HepG2 (cell line): Measurements from ENCODE around the gene RNF125. TPM values are rescaled to one million over a fixed set of nuclear protein-coding genes. Genes with fewer than 3 reads are reported as not detected.

ENCODE experiments used
- HNRNPUL1 ChIP-seq: fragments of 200-400 bp; formaldehyde crosslinking; IDR thresholded peaks from 2 replicates; pipeline ENCODE4 v1.6.1; 2017; ENCODE audit warnings: low read depth, mild to moderate bottlenecking, low read length, moderate library complexity
- KDM5A ChIP-seq: fragments of 200-600 bp; sonication (generic); IDR thresholded peaks from 2 replicates; pipeline ENCODE4 v1.7.0; 2018; ENCODE audit warnings: antibody characterized with exemption, mild to moderate bottlenecking, low read length, borderline replicate concordance
- NCOA5 ChIP-seq: sonication (generic); formaldehyde crosslinking; IDR thresholded peaks from 2 replicates; pipeline ENCODE4 v1.4.0; 2020; ENCODE audit warnings: missing genetic modification reagents
- POLR2AphosphoS5 ChIP-seq: IDR thresholded peaks from 2 replicates; pipeline ENCODE4 v1.6.1; 2012; ENCODE audit warnings: low read depth, low read length
- SALL2 ChIP-seq: sonication (generic); formaldehyde crosslinking; IDR thresholded peaks from 2 replicates; pipeline ENCODE4 v1.8.1; 2023; ENCODE audit warnings: mild to moderate bottlenecking, missing genetic modification reagents, inconsistent platforms
- SMARCC2 ChIP-seq: fragments of 450-650 bp; IDR thresholded peaks from 2 replicates; pipeline ENCODE4 v1.6.1; 2017; ENCODE audit warnings: antibody characterized with exemption, mild to moderate bottlenecking
- TCF7L2 ChIP-seq: IDR thresholded peaks from 2 replicates; pipeline ENCODE4 v1.6.1; 2011; ENCODE audit warnings: mild to moderate bottlenecking, low read depth, low read length, moderate library complexity
- TEAD2 ChIP-seq: sonication (generic); formaldehyde crosslinking; IDR thresholded peaks from 2 replicates; pipeline ENCODE4 v1.9.0; 2021; ENCODE audit warnings: missing genetic modification reagents
- ZBTB26 ChIP-seq: IDR thresholded peaks from 2 replicates; pipeline ENCODE4 v1.6.1; 2016; ENCODE audit warnings: missing compliant biosample characterization, missing genetic modification reagents, borderline replicate concordance
- ZMAT5 ChIP-seq: sonication (generic); formaldehyde crosslinking; IDR thresholded peaks from 2 replicates; pipeline ENCODE4 v1.5.0; 2020; ENCODE audit warnings: mild to moderate bottlenecking, low read depth, missing genetic modification reagents, borderline replicate concordance
- ZNF33B ChIP-seq: sonication (generic); formaldehyde crosslinking; IDR thresholded peaks from 2 replicates; pipeline ENCODE4 v1.5.1; 2020; ENCODE audit warnings: mild to moderate bottlenecking, missing genetic modification reagents
- ZNF512 ChIP-seq: sonication (generic); formaldehyde crosslinking; IDR thresholded peaks from 2 replicates; pipeline ENCODE4 v1.4.0; 2020; ENCODE audit warnings: mild to moderate bottlenecking, missing genetic modification reagents
- ZNF570 ChIP-seq: sonication (generic); formaldehyde crosslinking; IDR thresholded peaks from 2 replicates; pipeline ENCODE4 v1.4.0; 2020; ENCODE audit warnings: mild to moderate bottlenecking, missing genetic modification reagents, borderline replicate concordance
- polyA plus RNA-seq, 8 experiments: library from polyadenylated mRNA; depleted of rRNA in 3 of 8; stranded (reverse) in 7 of 8; unstranded in 1 of 8; fragments of >200 nt; fragmentation: Illumina TruSeq in 4 of 8; extraction: Trizol in 4 of 8; gene quantifications; 2 replicates each; pipeline versions ENCODE4 v1.2.1 to v1.2.3, GENCODE V29; 2011 to 2016; ENCODE audit warnings: low read depth in 4 of 8, missing spikeins in 1 of 8, mixed read lengths in 1 of 8; ENCODE audit not compliant: insufficient read depth in 1 of 8
- total RNA-seq, 5 experiments: library from RNA; depleted of rRNA; stranded (reverse); fragments of >200 nt; fragmentation: Illumina TruSeq; extraction: Trizol; gene quantifications; 2 replicates each; pipeline ENCODE4 v1.2.3, GENCODE V29; 2016; ENCODE audit warnings: low read depth in 1 of 5
- TF ChIP-seq, protein P1 (sequence below): sonication (generic); formaldehyde crosslinking; IDR thresholded peaks from 2 replicates; pipeline ENCODE4 v1.4.0; 2020; ENCODE audit warnings: missing genetic modification reagents, borderline replicate concordance
- TF ChIP-seq, protein P2 (sequence below): sonication (generic); formaldehyde crosslinking; IDR thresholded peaks from 2 replicates; pipeline ENCODE4 v1.5.1; 2020; ENCODE audit warnings: missing genetic modification reagents, mild to moderate bottlenecking, borderline replicate concordance
- TF ChIP-seq, protein P3 (sequence below): sonication (generic); formaldehyde crosslinking; IDR thresholded peaks from 2 replicates; pipeline ENCODE4 v1.8.0; 2022; ENCODE audit warnings: mild to moderate bottlenecking, missing genetic modification reagents, moderate library complexity

The RNF125 gene
- total and polyA plus RNA-seq, 2 of the 13 experiments (the other 11 are each of a cell fraction or from before 2014, with no cell fraction given) = 0.58 to 1.8 TPM

- no peak for TF ChIP-seq ZNF512 (CRISPR knock-in tag)
- TF ChIP-seq ZMAT5 = no peak
- no peak for TF ChIP-seq ZNF570 (CRISPR knock-in tag)
- TF ChIP-seq TCF7L2 = no peak
- TF ChIP-seq, protein P1, sequence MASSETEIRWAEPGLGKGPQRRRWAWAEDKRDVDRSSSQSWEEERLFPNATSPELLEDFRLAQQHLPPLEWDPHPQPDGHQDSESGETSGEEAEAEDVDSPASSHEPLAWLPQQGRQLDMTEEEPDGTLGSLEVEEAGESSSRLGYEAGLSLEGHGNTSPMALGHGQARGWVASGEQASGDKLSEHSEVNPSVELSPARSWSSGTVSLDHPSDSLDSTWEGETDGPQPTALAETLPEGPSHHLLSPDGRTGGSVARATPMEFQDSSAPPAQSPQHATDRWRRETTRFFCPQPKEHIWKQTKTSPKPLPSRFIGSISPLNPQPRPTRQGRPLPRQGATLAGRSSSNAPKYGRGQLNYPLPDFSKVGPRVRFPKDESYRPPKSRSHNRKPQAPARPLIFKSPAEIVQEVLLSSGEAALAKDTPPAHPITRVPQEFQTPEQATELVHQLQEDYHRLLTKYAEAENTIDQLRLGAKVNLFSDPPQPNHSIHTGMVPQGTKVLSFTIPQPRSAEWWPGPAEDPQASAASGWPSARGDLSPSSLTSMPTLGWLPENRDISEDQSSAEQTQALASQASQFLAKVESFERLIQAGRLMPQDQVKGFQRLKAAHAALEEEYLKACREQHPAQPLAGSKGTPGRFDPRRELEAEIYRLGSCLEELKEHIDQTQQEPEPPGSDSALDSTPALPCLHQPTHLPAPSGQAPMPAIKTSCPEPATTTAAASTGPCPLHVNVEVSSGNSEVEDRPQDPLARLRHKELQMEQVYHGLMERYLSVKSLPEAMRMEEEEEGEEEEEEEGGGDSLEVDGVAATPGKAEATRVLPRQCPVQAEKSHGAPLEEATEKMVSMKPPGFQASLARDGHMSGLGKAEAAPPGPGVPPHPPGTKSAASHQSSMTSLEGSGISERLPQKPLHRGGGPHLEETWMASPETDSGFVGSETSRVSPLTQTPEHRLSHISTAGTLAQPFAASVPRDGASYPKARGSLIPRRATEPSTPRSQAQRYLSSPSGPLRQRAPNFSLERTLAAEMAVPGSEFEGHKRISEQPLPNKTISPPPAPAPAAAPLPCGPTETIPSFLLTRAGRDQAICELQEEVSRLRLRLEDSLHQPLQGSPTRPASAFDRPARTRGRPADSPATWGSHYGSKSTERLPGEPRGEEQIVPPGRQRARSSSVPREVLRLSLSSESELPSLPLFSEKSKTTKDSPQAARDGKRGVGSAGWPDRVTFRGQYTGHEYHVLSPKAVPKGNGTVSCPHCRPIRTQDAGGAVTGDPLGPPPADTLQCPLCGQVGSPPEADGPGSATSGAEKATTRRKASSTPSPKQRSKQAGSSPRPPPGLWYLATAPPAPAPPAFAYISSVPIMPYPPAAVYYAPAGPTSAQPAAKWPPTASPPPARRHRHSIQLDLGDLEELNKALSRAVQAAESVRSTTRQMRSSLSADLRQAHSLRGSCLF (CRISPR knock-in tag) = no peak
- no peak for TF ChIP-seq KDM5A
- TF ChIP-seq ZNF33B (CRISPR knock-in tag) = peak; percentile 97
- TF ChIP-seq SMARCC2 = no peak
- no peak; the same call in 1 of the 2 replicates for TF ChIP-seq SALL2 (CRISPR knock-in tag)
- TF ChIP-seq, protein P2, sequence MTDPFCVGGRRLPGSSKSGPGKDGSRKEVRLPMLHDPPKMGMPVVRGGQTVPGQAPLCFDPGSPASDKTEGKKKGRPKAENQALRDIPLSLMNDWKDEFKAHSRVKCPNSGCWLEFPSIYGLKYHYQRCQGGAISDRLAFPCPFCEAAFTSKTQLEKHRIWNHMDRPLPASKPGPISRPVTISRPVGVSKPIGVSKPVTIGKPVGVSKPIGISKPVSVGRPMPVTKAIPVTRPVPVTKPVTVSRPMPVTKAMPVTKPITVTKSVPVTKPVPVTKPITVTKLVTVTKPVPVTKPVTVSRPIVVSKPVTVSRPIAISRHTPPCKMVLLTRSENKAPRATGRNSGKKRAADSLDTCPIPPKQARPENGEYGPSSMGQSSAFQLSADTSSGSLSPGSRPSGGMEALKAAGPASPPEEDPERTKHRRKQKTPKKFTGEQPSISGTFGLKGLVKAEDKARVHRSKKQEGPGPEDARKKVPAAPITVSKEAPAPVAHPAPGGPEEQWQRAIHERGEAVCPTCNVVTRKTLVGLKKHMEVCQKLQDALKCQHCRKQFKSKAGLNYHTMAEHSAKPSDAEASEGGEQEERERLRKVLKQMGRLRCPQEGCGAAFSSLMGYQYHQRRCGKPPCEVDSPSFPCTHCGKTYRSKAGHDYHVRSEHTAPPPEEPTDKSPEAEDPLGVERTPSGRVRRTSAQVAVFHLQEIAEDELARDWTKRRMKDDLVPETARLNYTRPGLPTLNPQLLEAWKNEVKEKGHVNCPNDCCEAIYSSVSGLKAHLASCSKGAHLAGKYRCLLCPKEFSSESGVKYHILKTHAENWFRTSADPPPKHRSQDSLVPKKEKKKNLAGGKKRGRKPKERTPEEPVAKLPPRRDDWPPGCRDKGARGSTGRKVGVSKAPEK (CRISPR knock-in tag) = 0 out of 2 replicates have a peak, but pooled peaks have one; percentile 40
- peak; percentile 55; the same call in 1 of the 2 replicates for TF ChIP-seq TEAD2 (CRISPR knock-in tag)
- TF ChIP-seq POLR2AphosphoS5 = peak; percentile 54
- TF ChIP-seq NCOA5 (CRISPR knock-in tag) = no peak
- peak; percentile 65; the same call in 1 of the 2 replicates for TF ChIP-seq ZBTB26
- no peak for TF ChIP-seq HNRNPUL1
- TF ChIP-seq, protein P3, sequence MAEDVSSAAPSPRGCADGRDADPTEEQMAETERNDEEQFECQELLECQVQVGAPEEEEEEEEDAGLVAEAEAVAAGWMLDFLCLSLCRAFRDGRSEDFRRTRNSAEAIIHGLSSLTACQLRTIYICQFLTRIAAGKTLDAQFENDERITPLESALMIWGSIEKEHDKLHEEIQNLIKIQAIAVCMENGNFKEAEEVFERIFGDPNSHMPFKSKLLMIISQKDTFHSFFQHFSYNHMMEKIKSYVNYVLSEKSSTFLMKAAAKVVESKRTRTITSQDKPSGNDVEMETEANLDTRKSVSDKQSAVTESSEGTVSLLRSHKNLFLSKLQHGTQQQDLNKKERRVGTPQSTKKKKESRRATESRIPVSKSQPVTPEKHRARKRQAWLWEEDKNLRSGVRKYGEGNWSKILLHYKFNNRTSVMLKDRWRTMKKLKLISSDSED (CRISPR knock-in tag) = no peak
Measured at GRCh38 chr18:32091724-32092421, 73.2 kb downstream of the RNF125 start, which contains the start of gene RNF138 (continued).
